NCI-H187 (cell line): ENCODE measurements around the gene DSCAM.

Experiments
- DNase-seq, 2 experiments: peaks; one replicate each; lab custom pipeline; 2025; lab: John Stamatoyannopoulos, UW

Gene DSCAM

GRCh38 chr21:40613546-40614030 lies 233.4 kb downstream of the DSCAM start:
- no peak for DNase-seq

- DNase-seq = no peak
Observed at GRCh38 chr21:40610345-40610744, 236.6 kb downstream of the DSCAM start.

GRCh38 chr21:40606341-40606740 lies 240.6 kb downstream of the DSCAM start:
- DNase-seq = no peak

GRCh38 chr21:40605094-40605493 lies 241.9 kb downstream of the DSCAM start:
- DNase-seq = no peak

GRCh38 chr21:40603774-40604173 lies 243.2 kb downstream of the DSCAM start:
- no peak for DNase-seq

- DNase-seq = no peak
Observed at GRCh38 chr21:40602080-40602479, 244.9 kb downstream of the DSCAM start.

- DNase-seq = no peak
Observed at GRCh38 chr21:40595806-40596205, 251.2 kb downstream of the DSCAM start.

GRCh38 chr21:40587736-40588346 lies 259.1 kb downstream of the DSCAM start:
- no peak for DNase-seq

- DNase-seq = no peak
Observed at GRCh38 chr21:40586575-40586974, 260.4 kb downstream of the DSCAM start.

- DNase-seq = no peak
Observed at GRCh38 chr21:40577285-40578043, 269.5 kb downstream of the DSCAM start.

- no peak for DNase-seq
Observed at GRCh38 chr21:40575976-40576375, 271.0 kb downstream of the DSCAM start.

GRCh38 chr21:40569357-40569756 lies 277.6 kb downstream of the DSCAM start:
- DNase-seq = no peak

- DNase-seq = no peak
Observed at GRCh38 chr21:40568807-40569206, 278.2 kb downstream of the DSCAM start.

GRCh38 chr21:40567501-40567900 lies 279.5 kb downstream of the DSCAM start:
- DNase-seq = no peak

GRCh38 chr21:40566486-40566885 lies 280.5 kb downstream of the DSCAM start:
- DNase-seq = no peak

- DNase-seq = no peak
Observed at GRCh38 chr21:40564318-40564717, 282.6 kb downstream of the DSCAM start.

GRCh38 chr21:40563900-40564299 lies 283.1 kb downstream of the DSCAM start:
- DNase-seq = no peak

GRCh38 chr21:40562242-40563002 lies 284.5 kb downstream of the DSCAM start:
- DNase-seq = no peak

GRCh38 chr21:40556442-40556968 lies 290.5 kb downstream of the DSCAM start:
- DNase-seq = no peak

- no peak for DNase-seq
Observed at GRCh38 chr21:40555021-40555528, 291.9 kb downstream of the DSCAM start.

GRCh38 chr21:40553781-40554180 lies 293.2 kb downstream of the DSCAM start:
- no peak for DNase-seq

GRCh38 chr21:40547906-40548513 lies 298.9 kb downstream of the DSCAM start:
- DNase-seq = peak; percentile 57 to 66
